HepG2 (cell line): ENCODE results near the gene TMX3. TPM values are rescaled to one million over a fixed set of nuclear protein-coding genes. Genes with fewer than 3 reads are reported as not detected.

Experiments
- ESRRA ChIP-seq: sonication (generic); formaldehyde crosslinking; IDR thresholded peaks from 2 replicates; pipeline ENCODE4 v1.5.1; 2020; ENCODE audit warnings: mild to moderate bottlenecking, low read depth, missing genetic modification reagents
- GTF2F1 ChIP-seq: fragments of 150-350 bp; IDR thresholded peaks from 2 replicates; pipeline ENCODE4 v1.6.1; 2014; ENCODE audit warnings: low read length
- HMGA1 ChIP-seq: sonication (generic); formaldehyde crosslinking; conservative IDR thresholded peaks from 2 replicates; pipeline ENCODE4 v1.4.0; 2020; ENCODE audit warnings: missing genetic modification reagents
- KAT2B ChIP-seq: fragments of 150-350 bp; IDR thresholded peaks from 2 replicates; pipeline ENCODE4 v1.6.1; 2014; ENCODE audit warnings: low read depth, low read length, borderline replicate concordance
- MIER3 ChIP-seq: IDR thresholded peaks from 2 replicates; pipeline ENCODE4 v1.6.1; 2016; ENCODE audit warnings: missing compliant biosample characterization, borderline replicate concordance
- NKX3-1 ChIP-seq: sonication (generic); formaldehyde crosslinking; IDR thresholded peaks from 2 replicates; pipeline ENCODE4 v1.5.0; 2020; ENCODE audit warnings: missing genetic modification reagents
- TEAD3 ChIP-seq: optimal IDR thresholded peaks from 2 replicates; pipeline ENCODE3; 2016; ENCODE audit warnings: borderline replicate concordance
- TFAP4 ChIP-seq: sonication (generic); IDR thresholded peaks from 2 replicates; pipeline ENCODE4 v1.6.1; 2016; ENCODE audit warnings: low read depth, borderline replicate concordance
- TFDP2 ChIP-seq: sonication (generic); formaldehyde crosslinking; IDR thresholded peaks from 2 replicates; pipeline ENCODE4 v1.4.0; 2020; ENCODE audit warnings: missing genetic modification reagents
- ZBTB3 ChIP-seq: sonication (generic); formaldehyde crosslinking; IDR thresholded peaks from 2 replicates; pipeline ENCODE4 v1.4.0; 2020; ENCODE audit warnings: low read depth, mild to moderate bottlenecking, moderate library complexity, missing genetic modification reagents, borderline replicate concordance
- polyA plus RNA-seq, 8 experiments: library from polyadenylated mRNA; depleted of rRNA in 3 of 8; stranded (reverse) in 7 of 8; unstranded in 1 of 8; fragments of >200 nt; fragmentation: Illumina TruSeq in 4 of 8; extraction: Trizol in 4 of 8; gene quantifications; 2 replicates each; pipeline versions ENCODE4 v1.2.1 to v1.2.3, GENCODE V29; 2011 to 2016; ENCODE audit warnings: low read depth in 4 of 8, missing spikeins in 1 of 8, mixed read lengths in 1 of 8; ENCODE audit not compliant: insufficient read depth in 1 of 8
- total RNA-seq, 5 experiments: library from RNA; depleted of rRNA; stranded (reverse); fragments of >200 nt; fragmentation: Illumina TruSeq; extraction: Trizol; gene quantifications; 2 replicates each; pipeline ENCODE4 v1.2.3, GENCODE V29; 2016; ENCODE audit warnings: low read depth in 1 of 5
- TF ChIP-seq, protein P1 (sequence below): sonication (generic); formaldehyde crosslinking; IDR thresholded peaks from 2 replicates; pipeline ENCODE4 v1.4.0; 2020; ENCODE audit warnings: missing genetic modification reagents, borderline replicate concordance

Gene TMX3
- total and polyA plus RNA-seq, 2 of the 13 experiments (the other 11 are each of a cell fraction or from before 2014, with no cell fraction given), result 12.9 to 25.0 TPM

DNA sequence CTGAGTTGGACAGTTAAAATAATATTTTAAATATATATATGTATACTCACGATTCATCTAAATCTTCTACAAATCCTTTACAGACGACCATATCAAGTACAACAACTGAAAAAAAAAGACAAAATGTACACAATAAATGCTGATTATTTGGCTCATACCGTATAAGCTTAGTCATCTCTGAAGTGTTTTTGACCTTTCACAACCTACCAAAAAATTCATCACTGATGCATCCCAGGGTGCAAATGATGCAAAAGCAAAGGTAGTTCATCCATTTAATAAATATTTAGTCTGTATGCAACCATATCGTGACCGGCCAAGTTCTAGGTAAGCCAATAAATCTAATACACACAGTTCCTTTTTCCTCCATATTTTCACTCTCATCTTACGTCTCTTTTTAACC is 1.1 kb downstream of the TMX3 start (continued):
- TF ChIP-seq, protein P1, sequence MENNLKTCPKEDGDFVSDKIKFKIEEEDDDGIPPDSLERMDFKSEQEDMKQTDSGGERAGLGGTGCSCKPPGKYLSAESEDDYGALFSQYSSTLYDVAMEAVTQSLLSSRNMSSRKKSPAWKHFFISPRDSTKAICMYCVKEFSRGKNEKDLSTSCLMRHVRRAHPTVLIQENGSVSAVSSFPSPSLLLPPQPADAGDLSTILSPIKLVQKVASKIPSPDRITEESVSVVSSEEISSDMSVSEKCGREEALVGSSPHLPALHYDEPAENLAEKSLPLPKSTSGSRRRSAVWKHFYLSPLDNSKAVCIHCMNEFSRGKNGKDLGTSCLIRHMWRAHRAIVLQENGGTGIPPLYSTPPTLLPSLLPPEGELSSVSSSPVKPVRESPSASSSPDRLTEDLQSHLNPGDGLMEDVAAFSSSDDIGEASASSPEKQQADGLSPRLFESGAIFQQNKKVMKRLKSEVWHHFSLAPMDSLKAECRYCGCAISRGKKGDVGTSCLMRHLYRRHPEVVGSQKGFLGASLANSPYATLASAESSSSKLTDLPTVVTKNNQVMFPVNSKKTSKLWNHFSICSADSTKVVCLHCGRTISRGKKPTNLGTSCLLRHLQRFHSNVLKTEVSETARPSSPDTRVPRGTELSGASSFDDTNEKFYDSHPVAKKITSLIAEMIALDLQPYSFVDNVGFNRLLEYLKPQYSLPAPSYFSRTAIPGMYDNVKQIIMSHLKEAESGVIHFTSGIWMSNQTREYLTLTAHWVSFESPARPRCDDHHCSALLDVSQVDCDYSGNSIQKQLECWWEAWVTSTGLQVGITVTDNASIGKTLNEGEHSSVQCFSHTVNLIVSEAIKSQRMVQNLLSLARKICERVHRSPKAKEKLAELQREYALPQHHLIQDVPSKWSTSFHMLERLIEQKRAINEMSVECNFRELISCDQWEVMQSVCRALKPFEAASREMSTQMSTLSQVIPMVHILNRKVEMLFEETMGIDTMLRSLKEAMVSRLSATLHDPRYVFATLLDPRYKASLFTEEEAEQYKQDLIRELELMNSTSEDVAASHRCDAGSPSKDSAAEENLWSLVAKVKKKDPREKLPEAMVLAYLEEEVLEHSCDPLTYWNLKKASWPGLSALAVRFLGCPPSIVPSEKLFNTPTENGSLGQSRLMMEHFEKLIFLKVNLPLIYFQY (CRISPR knock-in tag), result no peak
- TF ChIP-seq NKX3-1 (CRISPR knock-in tag) (no peak), TEAD3 (CRISPR knock-in tag) (no peak), MIER3 (CRISPR knock-in tag) (no peak), TFAP4 (no peak), TFDP2 (CRISPR knock-in tag) (no peak), GTF2F1 (no peak), ESRRA (CRISPR knock-in tag) (no peak), HMGA1 (CRISPR knock-in tag) (no peak), KAT2B (no peak), ZBTB3 (CRISPR knock-in tag) (no peak)
